Colonic mucosa (tissue), 4 donors: Measurements from ENCODE around the gene PLCB4. TPM values are rescaled to one million over a fixed set of nuclear protein-coding genes. Genes with fewer than 3 reads are reported as not detected.
A peak's percentile ranks its signal among the peaks of the same experiment; 100 is the strongest.

Experiments used
- DNase-seq: peaks from one replicate; pipeline ENCODE4 v3.0.0-alpha.2; 2020
- H3K27ac ChIP-seq: fragments of 200-600 bp; one replicate; pipeline ENCODE4 v1.8.0; 2021
- H3K27me3 ChIP-seq: fragments of 200-600 bp; one replicate; pipeline ENCODE4 v1.8.0; 2021
- H3K36me3 ChIP-seq: fragments of 200-600 bp; one replicate; pipeline ENCODE4 v1.8.0; 2021
- H3K4me1 ChIP-seq: fragments of 200-600 bp; one replicate; pipeline ENCODE4 v1.8.0; 2021; ENCODE audit warnings: mild to moderate bottlenecking
- H3K4me3 ChIP-seq: fragments of 200-600 bp; one replicate; pipeline ENCODE4 v1.8.0; 2021
- H3K9ac ChIP-seq, 2 donors: one replicate each; pipeline ENCODE4 v1.7.0; 2013; ENCODE audit warnings: control low read depth in 2 of 2, low read depth in 2 of 2, low read length in 2 of 2
- H3K9me3 ChIP-seq: fragments of 200-600 bp; one replicate; pipeline ENCODE4 v1.8.0; 2021
- CTCF ChIP-seq: fragments of 200-600 bp; IDR thresholded peaks from one replicate; pipeline ENCODE4 v1.8.0; 2022; ENCODE audit warnings: antibody characterized with exemption, mild to moderate bottlenecking
- intact Hi-C: fragments of 100-400 bp; cut with DNase I; formaldehyde crosslinking; loops from one replicate; pipeline ENCODE4 v1.14.1; 2022
- total RNA-seq, 2 donors: library from RNA; stranded (reverse); fragmentation: NEBNext Ultra II Directional in 1 of 2; extraction: Animal tissue kit (Norgen Biotek cat#: 25700) in 1 of 2; gene quantifications; one replicate each; pipeline ENCODE4 v1.2.1, GENCODE V29; 2021
- donor health status: healthy.
- donor health status: DM: no; HTN: no; CAD: no.
- donor health status: DM: no; HTN: no; CAD: no.

PLCB4 gene
- total RNA-seq, result 10 to 100 TPM; 39.4 to 39.5 TPM

DNA sequence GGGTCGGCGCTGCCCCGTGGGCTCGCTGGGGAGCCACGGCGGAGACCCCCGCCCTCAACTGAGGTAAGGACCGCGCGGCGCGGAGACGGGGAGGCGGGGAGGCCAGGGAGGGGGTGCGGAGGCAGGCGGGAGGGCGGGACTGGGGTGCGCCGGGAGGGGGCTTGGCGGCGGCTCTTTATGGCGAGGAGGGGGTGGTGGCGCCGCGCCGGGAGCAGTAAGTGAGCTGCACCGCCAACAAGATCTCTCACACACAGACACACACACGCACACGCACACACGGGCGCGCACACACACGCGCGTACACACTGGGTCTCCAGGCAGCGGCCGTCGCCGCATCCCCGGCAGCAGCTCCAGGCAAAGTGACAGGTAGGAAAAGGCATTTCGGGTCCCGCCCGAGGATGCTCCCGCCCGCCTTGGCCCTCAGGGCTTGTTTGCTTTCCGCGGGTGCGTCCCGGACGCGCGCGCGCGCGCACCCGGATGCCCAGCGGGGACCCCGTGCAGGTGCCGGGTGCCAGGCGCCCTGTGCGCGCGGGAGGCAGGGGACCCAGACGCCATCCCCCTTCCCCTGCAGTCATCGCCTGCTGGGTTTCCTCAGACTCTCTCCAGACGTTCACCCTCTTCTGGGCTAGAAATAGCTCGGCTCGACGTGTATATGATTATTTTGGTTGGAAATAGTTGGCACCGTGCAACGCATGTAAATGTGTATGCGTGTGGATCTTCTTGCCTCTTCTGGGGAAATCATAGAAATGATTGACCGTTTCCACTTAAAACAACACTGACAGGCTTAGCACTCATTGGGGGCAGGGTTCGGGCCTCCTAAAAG, at the start of gene PLCB4:
Gene PLCB4, plus strand, starts transcription at position 247 of the 823 bp plus-strand sequence. CDS start 238,728 bp downstream, outside the sequence.
- Histone ChIP-seq H3K9ac (peak within 1 kb of the TSS; percentile 47 to 67), H3K4me1 (no peaks in the 10 kb centered on the region), H3K36me3 (no peaks in the 10 kb centered on the region), H3K27ac (peak within 1 kb of the TSS; percentile 77), H3K27me3 (no peaks in the 10 kb centered on the region), H3K4me3 (peak within 1 kb of the TSS; percentile 67), H3K9me3 (no peaks in the 10 kb centered on the region)
- TF ChIP-seq CTCF, result no peak
- intact Hi-C loops, result no loop called here
- peak; percentile 77 for DNase-seq

GRCh38 chr20:9019833-9020232, 49.1 kb upstream of the PLCB4 start:
- intact Hi-C loops, result no loop called here
- no peaks in the 10 kb centered on the region for H3K27me3 ChIP-seq
- no peak overlapping the region for H3K9ac ChIP-seq
- no peak for TF ChIP-seq CTCF
- DNase-seq, result no peak
- H3K27ac ChIP-seq, result no peak overlapping the region
- no peaks in the 10 kb centered on the region for H3K36me3 ChIP-seq
- H3K9me3 ChIP-seq, result no peaks in the 10 kb centered on the region
- no peaks in the 10 kb centered on the region for H3K4me1 ChIP-seq
- no peak overlapping the region for H3K4me3 ChIP-seq

GRCh38 chr20:9021216-9021615, 47.7 kb upstream of the PLCB4 start:
- Histone ChIP-seq H3K9ac (no peak overlapping the region), H3K27me3 (no peaks in the 10 kb centered on the region), H3K9me3 (no peaks in the 10 kb centered on the region), H3K4me3 (no peak overlapping the region), H3K27ac (no peak overlapping the region), H3K36me3 (no peaks in the 10 kb centered on the region), H3K4me1 (no peaks in the 10 kb centered on the region)
- DNase-seq, result no peak
- no peak for TF ChIP-seq CTCF
- intact Hi-C loops, result no loop called here

GRCh38 chr20:9021699-9022098, 47.2 kb upstream of the PLCB4 start:
- no peak for DNase-seq
- no peaks in the 10 kb centered on the region for H3K9me3 ChIP-seq
- no peak for TF ChIP-seq CTCF
- H3K27me3 ChIP-seq, result no peaks in the 10 kb centered on the region
- H3K4me3 ChIP-seq, result no peak overlapping the region
- no peaks in the 10 kb centered on the region for H3K36me3 ChIP-seq
- no peaks in the 10 kb centered on the region for H3K4me1 ChIP-seq
- H3K27ac ChIP-seq, result no peak overlapping the region
- no peak overlapping the region for H3K9ac ChIP-seq
- intact Hi-C loops, result no loop called here

DNA sequence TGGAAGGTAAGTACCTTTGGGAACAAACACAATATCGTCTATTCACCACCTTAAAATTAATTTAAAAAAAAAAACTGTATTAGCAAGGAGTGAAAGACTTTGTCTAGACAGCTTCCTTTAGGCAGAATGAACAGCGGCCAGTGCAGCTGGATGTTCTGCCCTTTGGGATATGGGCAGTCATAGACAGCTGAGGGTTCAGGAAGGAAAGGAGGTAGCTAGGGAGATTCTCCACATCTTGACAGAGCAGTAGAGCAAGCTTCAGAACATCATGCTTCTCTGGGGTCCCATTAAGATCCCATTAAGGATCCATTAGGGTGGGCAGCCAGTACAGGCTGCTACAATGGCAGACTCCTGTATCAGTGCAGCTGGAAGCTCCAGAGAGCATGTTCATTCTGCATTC, 46.5 kb upstream of the PLCB4 start:
- no peaks in the 10 kb centered on the region for H3K36me3 ChIP-seq
- intact Hi-C loops, result no loop called here
- H3K4me1 ChIP-seq, result no peaks in the 10 kb centered on the region
- H3K27me3 ChIP-seq, result no peaks in the 10 kb centered on the region
- H3K9ac ChIP-seq, result no peak overlapping the region
- no peak for DNase-seq
- H3K4me3 ChIP-seq, result no peak overlapping the region
- no peak overlapping the region for H3K27ac ChIP-seq
- no peaks in the 10 kb centered on the region for H3K9me3 ChIP-seq
- no peak for TF ChIP-seq CTCF
